Mesenchymal stem cell (in vitro differentiated cells and primary cell): ENCODE results near the gene SLC15A5.

Experiments used
- DNase-seq: peaks from one replicate; pipeline ENCODE4 v3.0.0-alpha.2; 2013
- H2AFZ ChIP-seq: one replicate; pipeline ENCODE4 v1.6.1; 2013; ENCODE audit warnings: low read depth, mild to moderate bottlenecking, control low read depth, inconsistent platforms, low read length, moderate library complexity
- H2AK5ac ChIP-seq: 2 replicates; pipeline ENCODE4 v1.6.1; 2013; ENCODE audit warnings: low read length, moderate library complexity, mild to moderate bottlenecking, inconsistent platforms; ENCODE audit not compliant: severe bottlenecking
- H2BK120ac ChIP-seq: one replicate; pipeline ENCODE4 v1.6.1; 2013; ENCODE audit warnings: low read depth, mild to moderate bottlenecking, inconsistent platforms, low read length, moderate library complexity
- H2BK12ac ChIP-seq, 2 experiments: one replicate each; pipeline ENCODE4 v1.6.1; 2013; ENCODE audit warnings: inconsistent platforms in 2 of 2, low read length in 2 of 2, mild to moderate bottlenecking in 2 of 2, moderate library complexity in 2 of 2, control low read depth in 1 of 2
- H2BK15ac ChIP-seq: one replicate; pipeline ENCODE4 v1.6.1; 2013; ENCODE audit warnings: mild to moderate bottlenecking, low read depth, inconsistent platforms; ENCODE audit not compliant: poor library complexity, severe bottlenecking
- H2BK5ac ChIP-seq: 2 replicates; pipeline ENCODE4 v1.6.1; 2013; ENCODE audit warnings: low read depth, mild to moderate bottlenecking, low read length, control low read depth, inconsistent platforms; ENCODE audit not compliant: poor library complexity, severe bottlenecking
- H3K14ac ChIP-seq, 2 experiments: one replicate each; pipeline ENCODE4 v1.6.1; 2013; ENCODE audit warnings: inconsistent platforms in 2 of 2, low read length in 2 of 2, control low read depth in 1 of 2, mild to moderate bottlenecking in 1 of 2, moderate library complexity in 1 of 2
- H3K18ac ChIP-seq, 2 experiments: one replicate each; pipeline ENCODE4 v1.6.1; 2013; ENCODE audit warnings: inconsistent platforms in 2 of 2, low read length in 2 of 2, control low read depth in 1 of 2, low read depth in 1 of 2, mild to moderate bottlenecking in 1 of 2
- H3K23ac ChIP-seq, 2 experiments: one replicate each; pipeline ENCODE4 v1.6.1; 2013; ENCODE audit warnings: inconsistent platforms in 2 of 2, low read length in 2 of 2, mild to moderate bottlenecking in 2 of 2, moderate library complexity in 2 of 2, control low read depth in 1 of 2
- H3K27ac ChIP-seq: 2 replicates; pipeline ENCODE4 v1.5.1; 2013; ENCODE audit warnings: mild to moderate bottlenecking, moderate library complexity, low read length, control low read depth, inconsistent platforms; ENCODE audit not compliant: poor library complexity, severe bottlenecking
- H3K27me3 ChIP-seq, 2 experiments: 2 replicates each; pipeline versions ENCODE4 v1.6.1 to v1.7.0; 2013; ENCODE audit warnings: low read length in 2 of 2, mild to moderate bottlenecking in 2 of 2, moderate library complexity in 2 of 2, control low read depth in 1 of 2, inconsistent platforms in 1 of 2; ENCODE audit not compliant: control insufficient read depth in 1 of 2, insufficient read depth in 1 of 2
- H3K36me3 ChIP-seq, 2 experiments: 2 replicates each; pipeline versions ENCODE4 v1.6.1 to v1.7.0; 2013; ENCODE audit warnings: low read length in 2 of 2, control low read depth in 1 of 2, inconsistent platforms in 1 of 2, low read depth in 1 of 2, mild to moderate bottlenecking in 1 of 2; ENCODE audit not compliant: insufficient read depth in 2 of 2, control insufficient read depth in 1 of 2
- H3K4ac ChIP-seq, 2 experiments: one replicate each; pipeline ENCODE4 v1.6.1; 2013; ENCODE audit warnings: inconsistent platforms in 2 of 2, low read length in 2 of 2, mild to moderate bottlenecking in 2 of 2, moderate library complexity in 2 of 2, control low read depth in 1 of 2, low read depth in 1 of 2
- H3K4me1 ChIP-seq: 2 replicates; pipeline ENCODE4 v1.6.1; 2013; ENCODE audit warnings: low read depth, low read length, control low read depth; ENCODE audit not compliant: control insufficient read depth, insufficient read depth
- H3K4me2 ChIP-seq: 2 replicates; pipeline ENCODE4 v1.6.1; 2013; ENCODE audit warnings: low read length, mild to moderate bottlenecking, inconsistent platforms; ENCODE audit not compliant: poor library complexity, severe bottlenecking
- H3K4me3 ChIP-seq, 2 experiments: 2 replicates each; pipeline versions ENCODE4 v1.5.1 to v1.7.0; 2013; ENCODE audit warnings: low read length in 2 of 2, mild to moderate bottlenecking in 2 of 2, control low read depth in 1 of 2, low read depth in 1 of 2; ENCODE audit not compliant: insufficient read depth in 1 of 2
- H3K79me1 ChIP-seq: replicated peaks from 2 replicates; pipeline ENCODE4 v1.6.1; 2013; ENCODE audit warnings: mild to moderate bottlenecking, control low read depth, low read length, inconsistent platforms; ENCODE audit not compliant: poor library complexity, severe bottlenecking
- H3K9ac ChIP-seq: 2 replicates; pipeline ENCODE4 v1.7.0; 2013; ENCODE audit warnings: mild to moderate bottlenecking, low read length, moderate library complexity
- H3K9me3 ChIP-seq: 2 replicates; pipeline ENCODE4 v1.7.0; 2013; ENCODE audit warnings: mild to moderate bottlenecking, low read length; ENCODE audit not compliant: control insufficient read depth
- H4K8ac ChIP-seq: one replicate; pipeline ENCODE4 v1.6.1; 2013; ENCODE audit warnings: inconsistent platforms, mild to moderate bottlenecking, low read length, moderate library complexity
- H4K91ac ChIP-seq: one replicate; pipeline ENCODE4 v1.6.1; 2013; ENCODE audit warnings: mild to moderate bottlenecking, low read length, inconsistent platforms
- WGBS: methylation state at CpG from one replicate; pipeline ENCODE4 v1.1.7; 2013; ENCODE audit warnings: mixed read lengths; 5-methylcytosine and 5-hydroxymethylcytosine counted together

The SLC15A5 gene

DNA sequence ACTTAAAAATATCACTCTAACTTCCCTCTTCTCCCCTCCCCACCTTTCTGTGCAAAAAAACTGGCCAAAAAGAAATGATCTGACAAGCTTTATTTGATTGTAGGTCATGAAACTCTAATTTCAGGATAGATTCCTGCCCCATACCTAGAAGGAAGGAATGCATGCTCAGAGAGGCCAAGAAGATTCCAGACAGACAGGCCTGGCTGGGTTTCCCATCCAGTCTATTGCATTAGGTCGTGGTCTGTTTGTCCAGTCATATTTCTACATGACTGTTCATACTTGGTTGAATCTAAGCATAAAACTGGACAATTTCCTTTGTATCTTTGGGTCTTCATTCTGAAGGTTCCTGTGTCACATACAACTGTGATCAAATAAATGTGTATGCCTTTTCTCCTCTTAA is 20.0 kb upstream of the SLC15A5 start:
- Histone ChIP-seq H3K27me3 (no peaks in the 10 kb centered on the region), H3K4me3 (no peak overlapping the region), H2BK12ac (no peak overlapping the region), H2BK5ac (no peak overlapping the region), H2BK120ac (no peak overlapping the region), H3K4ac (no peak overlapping the region), H3K27ac (no peak overlapping the region), H3K4me1 (no peaks in the 10 kb centered on the region), H3K4me2 (no peak overlapping the region), H4K91ac (no peak overlapping the region), H3K14ac (no peak overlapping the region), H2AFZ (no peak overlapping the region), H3K18ac (no peak overlapping the region), H3K9me3 (no peaks in the 10 kb centered on the region), H2AK5ac (no peak overlapping the region), H3K36me3 (no peaks in the 10 kb centered on the region), H2BK15ac (no peak overlapping the region), H3K79me1 (no peaks in the 10 kb centered on the region), H4K8ac (no peak overlapping the region), H3K23ac (no peak overlapping the region), H3K9ac (no peak overlapping the region)
- no peak for DNase-seq
- WGBS: 36% methylated on average over 1 of the region's 1 CpG

DNA sequence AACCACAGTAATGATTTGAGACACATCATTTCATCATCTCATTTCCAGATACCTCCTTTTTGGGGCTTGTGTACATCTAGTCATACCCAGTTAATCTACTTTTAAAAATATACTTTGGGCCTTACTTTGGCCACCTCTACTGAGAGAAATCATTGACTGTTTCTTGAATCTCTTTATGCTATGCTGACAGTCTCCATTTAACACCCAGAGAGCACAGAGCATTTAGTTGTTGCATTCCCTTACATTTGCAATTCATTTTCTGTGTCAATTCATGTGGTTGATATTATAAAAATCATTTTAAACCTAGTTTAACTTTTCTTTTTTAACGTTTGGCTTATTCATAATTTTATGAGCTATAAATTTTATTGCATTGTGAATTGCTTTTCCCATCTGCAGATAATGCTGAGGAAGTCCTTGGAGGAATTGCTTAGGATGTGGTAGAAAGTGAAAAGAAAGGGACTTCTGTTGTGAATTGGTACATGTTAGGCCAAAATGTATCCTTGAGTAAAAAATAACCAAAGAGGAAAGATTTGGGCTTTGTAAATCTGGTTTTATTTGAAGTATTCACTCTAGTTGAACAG is 17.0 kb upstream of the SLC15A5 start:
- no peak overlapping the region for H3K23ac ChIP-seq
- H3K9ac ChIP-seq: no peak overlapping the region
- no peak for DNase-seq
- no peak overlapping the region for H2AK5ac ChIP-seq
- no peak overlapping the region for H2BK120ac ChIP-seq
- H2BK15ac ChIP-seq: no peak overlapping the region
- no CpG with 5 or more reads among the region's 1 CpG for WGBS
- H3K14ac ChIP-seq: no peak overlapping the region
- H3K18ac ChIP-seq: no peak overlapping the region
- no peak overlapping the region for H2AFZ ChIP-seq
- H3K36me3 ChIP-seq: no peaks in the 10 kb centered on the region
- H3K79me1 ChIP-seq: no peaks in the 10 kb centered on the region
- no peak overlapping the region for H3K27ac ChIP-seq
- no peak overlapping the region for H3K4me3 ChIP-seq
- no peak overlapping the region for H3K4me2 ChIP-seq
- H4K8ac ChIP-seq: no peak overlapping the region
- no peak overlapping the region for H2BK5ac ChIP-seq
- H3K4ac ChIP-seq: no peak overlapping the region
- H2BK12ac ChIP-seq: no peak overlapping the region
- H3K9me3 ChIP-seq: no peaks in the 10 kb centered on the region
- no peaks in the 10 kb centered on the region for H3K27me3 ChIP-seq
- H3K4me1 ChIP-seq: no peaks in the 10 kb centered on the region
- no peak overlapping the region for H4K91ac ChIP-seq

DNA sequence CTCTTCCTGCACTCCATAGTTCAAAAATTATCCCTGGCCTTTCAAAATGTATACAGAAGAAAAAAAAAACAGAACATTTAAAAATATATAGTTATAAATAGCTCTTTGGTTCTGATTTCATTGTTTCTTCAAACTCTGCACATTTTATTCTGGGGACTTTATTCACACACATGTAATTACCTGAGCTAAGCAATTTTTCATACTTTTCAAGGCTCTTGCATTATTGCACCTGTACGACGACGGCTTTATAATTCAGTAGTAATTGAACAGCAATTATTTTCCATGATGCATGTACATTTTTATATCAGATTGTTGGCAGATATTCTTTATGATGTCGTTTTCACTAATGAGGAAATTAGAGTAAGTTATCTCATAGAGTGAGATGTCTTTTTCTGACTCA is 13.5 kb upstream of the SLC15A5 start:
- H3K4me2 ChIP-seq: no peak overlapping the region
- no peak overlapping the region for H2BK5ac ChIP-seq
- H2BK12ac ChIP-seq: no peak overlapping the region
- 50% methylated on average over 1 of the region's 4 CpGs for WGBS
- no peak overlapping the region for H3K27ac ChIP-seq
- H3K4me3 ChIP-seq: no peak overlapping the region
- H3K79me1 ChIP-seq: no peaks in the 10 kb centered on the region
- H2BK120ac ChIP-seq: no peak overlapping the region
- H3K4ac ChIP-seq: no peak overlapping the region
- H3K9me3 ChIP-seq: peaks cover 2% of the 10 kb centered on the region
- H3K9ac ChIP-seq: no peak overlapping the region
- no peak for DNase-seq
- H3K27me3 ChIP-seq: no peaks in the 10 kb centered on the region
- no peak overlapping the region for H2AK5ac ChIP-seq
- no peak overlapping the region for H3K18ac ChIP-seq
- H3K14ac ChIP-seq: no peak overlapping the region
- no peak overlapping the region for H2BK15ac ChIP-seq
- no peak overlapping the region for H3K23ac ChIP-seq
- H3K36me3 ChIP-seq: no peaks in the 10 kb centered on the region
- no peak overlapping the region for H4K91ac ChIP-seq
- H2AFZ ChIP-seq: no peak overlapping the region
- no peak overlapping the region for H4K8ac ChIP-seq
- no peaks in the 10 kb centered on the region for H3K4me1 ChIP-seq

DNA sequence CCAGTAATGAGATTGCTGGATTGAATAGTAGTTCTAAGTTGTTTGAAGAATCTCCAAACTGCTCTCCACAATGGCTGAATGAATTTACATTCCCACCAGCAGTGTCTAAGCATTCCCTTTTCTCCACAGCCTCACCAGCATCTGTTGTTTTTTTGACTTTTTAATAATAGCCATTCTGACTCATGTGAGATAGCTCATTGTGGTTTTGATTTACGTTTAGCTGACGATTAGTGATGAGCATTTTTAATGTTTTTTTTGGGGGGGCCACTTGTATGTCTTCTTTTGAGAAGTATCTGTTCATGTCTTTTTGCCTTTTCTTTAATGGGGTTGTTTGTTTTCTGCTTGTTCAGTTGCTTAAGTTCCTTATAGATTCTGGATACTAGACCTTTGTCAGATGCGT is 8.1 kb upstream of the SLC15A5 start:
- Histone ChIP-seq H2AK5ac (no peak overlapping the region), H3K27me3 (no peaks in the 10 kb centered on the region), H2BK15ac (no peak overlapping the region), H3K4me2 (no peak overlapping the region), H3K79me1 (no peaks in the 10 kb centered on the region), H2BK5ac (no peak overlapping the region), H3K9me3 (peaks cover 4% of the 10 kb centered on the region), H2AFZ (no peak overlapping the region), H3K4ac (no peak overlapping the region), H3K14ac (no peak overlapping the region), H3K27ac (no peak overlapping the region), H3K4me1 (no peaks in the 10 kb centered on the region), H3K36me3 (no peaks in the 10 kb centered on the region), H4K8ac (no peak overlapping the region), H4K91ac (no peak overlapping the region), H2BK12ac (no peak overlapping the region), H3K9ac (no peak overlapping the region), H3K4me3 (no peak overlapping the region), H3K18ac (no peak overlapping the region), H3K23ac (no peak overlapping the region), H2BK120ac (no peak overlapping the region)
- DNase-seq: no peak
- 81% methylated on average over 3 of the region's 3 CpGs for WGBS
